Body of pancreas (tissue), 4 donors: Measurements from ENCODE around the gene SLX9.

Experiments
- POLR2A ChIP-seq, 3 donors: fragments of 450-650 bp; IDR thresholded peaks; one replicate each; pipeline ENCODE4 v1.6.1; 2016; ENCODE audit warnings: antibody characterized with exemption in 3 of 3, mild to moderate bottlenecking in 2 of 3
- TF ChIP-seq, protein P1 (sequence below), 7 experiments: fragments of 450-650 bp in 4 of 7; fragments of 200-600 bp in 3 of 7; sonication (generic) in 3 of 7; IDR thresholded peaks; one replicate each; pipeline ENCODE4 v1.5.1; 2016 to 2019; ENCODE audit warnings: antibody characterized with exemption in 7 of 7

DNA sequence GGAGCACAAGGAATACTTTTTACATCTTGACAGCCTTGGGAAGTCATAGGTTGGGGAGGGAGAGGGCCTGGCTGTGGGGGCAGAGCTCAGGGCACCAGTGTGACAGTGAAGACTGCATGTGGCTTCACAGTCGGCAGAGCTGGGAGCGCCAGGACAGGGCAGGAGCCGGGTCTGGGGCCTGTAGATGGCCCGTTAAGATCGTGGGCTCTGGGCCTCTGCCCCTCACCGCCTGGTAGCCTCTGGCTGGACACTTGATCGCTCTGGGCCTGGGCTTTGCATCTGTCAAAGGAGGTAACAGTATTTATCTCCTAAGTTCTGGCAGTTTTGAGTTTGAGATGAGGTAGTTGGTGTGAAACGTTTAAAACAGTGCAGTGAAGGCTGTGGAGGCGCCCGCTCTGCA, 4.8 kb downstream of the SLX9 start:
- TF ChIP-seq, protein P1, sequence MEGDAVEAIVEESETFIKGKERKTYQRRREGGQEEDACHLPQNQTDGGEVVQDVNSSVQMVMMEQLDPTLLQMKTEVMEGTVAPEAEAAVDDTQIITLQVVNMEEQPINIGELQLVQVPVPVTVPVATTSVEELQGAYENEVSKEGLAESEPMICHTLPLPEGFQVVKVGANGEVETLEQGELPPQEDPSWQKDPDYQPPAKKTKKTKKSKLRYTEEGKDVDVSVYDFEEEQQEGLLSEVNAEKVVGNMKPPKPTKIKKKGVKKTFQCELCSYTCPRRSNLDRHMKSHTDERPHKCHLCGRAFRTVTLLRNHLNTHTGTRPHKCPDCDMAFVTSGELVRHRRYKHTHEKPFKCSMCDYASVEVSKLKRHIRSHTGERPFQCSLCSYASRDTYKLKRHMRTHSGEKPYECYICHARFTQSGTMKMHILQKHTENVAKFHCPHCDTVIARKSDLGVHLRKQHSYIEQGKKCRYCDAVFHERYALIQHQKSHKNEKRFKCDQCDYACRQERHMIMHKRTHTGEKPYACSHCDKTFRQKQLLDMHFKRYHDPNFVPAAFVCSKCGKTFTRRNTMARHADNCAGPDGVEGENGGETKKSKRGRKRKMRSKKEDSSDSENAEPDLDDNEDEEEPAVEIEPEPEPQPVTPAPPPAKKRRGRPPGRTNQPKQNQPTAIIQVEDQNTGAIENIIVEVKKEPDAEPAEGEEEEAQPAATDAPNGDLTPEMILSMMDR (IDR thresholded peaks at IDR 0.05): no peak
- TF ChIP-seq POLR2A (IDR thresholded peaks at IDR 0.05): no peak
